H1 (cell line): ENCODE results near the gene SLC35E3. TPM values are rescaled to one million over a fixed set of nuclear protein-coding genes. Genes with fewer than 3 reads are reported as not detected.

Source experiments
- CTCF ChIA-PET: fragments of 300-600 bp; sonication (Branson Sonifier 250); formaldehyde crosslinking; loops from one replicate; lab custom pipeline; 2021; ENCODE audit not compliant: partially characterized antibody; lab: Charles Lee
- POLR2A ChIA-PET: fragments of 300-600 bp; sonication (Branson Sonifier 250); formaldehyde crosslinking; loops from one replicate; lab custom pipeline; 2021; ENCODE audit warnings: inconsistent platforms; ENCODE audit not compliant: partially characterized antibody; lab: Charles Lee
- DNase-seq, 2 experiments: peaks; one replicate each; pipeline versions ENCODE4 v3.0.0 to v3.0.0-alpha.2; 2010 to 2022; ENCODE audit warnings: low spot score in 2 of 2, low read depth in 1 of 2, mixed read lengths in 1 of 2
- FAIRE-seq: peaks from 2 replicates; lab custom pipeline; 2011; peaks lifted over from hg19 to GRCh38; lab: Jason Lieb, UNC
- H2AFZ ChIP-seq: 2 replicates; pipeline ENCODE4 v1.8.1; 2012; ENCODE audit warnings: low read length, inconsistent platforms
- H2AK5ac ChIP-seq: 2 replicates; pipeline ENCODE4 v1.6.1; 2013; ENCODE audit warnings: low read depth, low read length
- H2BK120ac ChIP-seq: replicated peaks from 2 replicates; pipeline ENCODE3; 2013; ENCODE audit warnings: low read depth, low read length, inconsistent platforms
- H2BK12ac ChIP-seq: 2 replicates; pipeline ENCODE4 v1.6.1; 2013; ENCODE audit warnings: low read depth, low read length
- H2BK15ac ChIP-seq: 2 replicates; pipeline ENCODE4 v1.6.1; 2013; ENCODE audit warnings: low read length
- H2BK20ac ChIP-seq: 2 replicates; pipeline ENCODE4 v1.6.1; 2013; ENCODE audit warnings: low read length
- H2BK5ac ChIP-seq: 2 replicates; pipeline ENCODE4 v1.6.1; 2013; ENCODE audit warnings: low read depth, low read length
- H3K14ac ChIP-seq: 2 replicates; pipeline ENCODE4 v1.6.1; 2013; ENCODE audit warnings: inconsistent platforms; ENCODE audit not compliant: insufficient read length
- H3K18ac ChIP-seq: 2 replicates; pipeline ENCODE4 v1.6.1; 2013; ENCODE audit warnings: low read length; ENCODE audit errors: extremely low read depth
- H3K23ac ChIP-seq: 2 replicates; pipeline ENCODE4 v1.6.1; 2013; ENCODE audit warnings: inconsistent platforms; ENCODE audit not compliant: insufficient read length
- H3K23me2 ChIP-seq: 2 replicates; pipeline ENCODE4 v1.6.1; 2013; ENCODE audit warnings: low read depth, low read length
- H3K27ac ChIP-seq: 2 replicates; pipeline ENCODE4 v1.6.1; 2011; ENCODE audit warnings: low read depth, low read length, inconsistent platforms
- H3K27me3 ChIP-seq, 4 experiments: replicated peaks in 1 of 4; 1 replicate in 1 of 4; 2 replicates in 3 of 4; pipeline versions ENCODE4 v1.6.1 to v1.8.1; 2011 to 2013; ENCODE audit warnings: low read length in 3 of 4, mild to moderate bottlenecking in 3 of 4, inconsistent platforms in 2 of 4, mixed read lengths in 2 of 4, moderate library complexity in 1 of 4; ENCODE audit not compliant: control insufficient read depth in 3 of 4, insufficient read depth in 3 of 4; ENCODE audit errors: extremely low read depth in 1 of 4
- H3K36me3 ChIP-seq, 4 experiments: 2 replicates each; pipeline versions ENCODE4 v1.6.1 to v1.8.1; 2011 to 2013; ENCODE audit warnings: mild to moderate bottlenecking in 4 of 4, low read length in 3 of 4, moderate library complexity in 2 of 4, control low read depth in 1 of 4, inconsistent platforms in 1 of 4; ENCODE audit not compliant: insufficient read depth in 4 of 4, control insufficient read depth in 2 of 4
- H3K4ac ChIP-seq: replicated peaks from 2 replicates; pipeline ENCODE3; 2013; ENCODE audit warnings: low read length, low read depth, mixed read lengths, inconsistent platforms; ENCODE audit not compliant: insufficient read length
- H3K4me1 ChIP-seq, 4 experiments: replicated peaks in 1 of 4; 1 replicate in 1 of 4; 2 replicates in 3 of 4; pipeline versions ENCODE4 v1.6.1 to v1.8.1; 2011 to 2013; ENCODE audit warnings: low read length in 3 of 4, inconsistent platforms in 2 of 4, mixed read lengths in 1 of 4; ENCODE audit not compliant: insufficient read depth in 4 of 4, control insufficient read depth in 3 of 4
- H3K4me2 ChIP-seq, 2 experiments: 2 replicates each; pipeline versions ENCODE4 v1.6.1 to v1.8.1; 2011 to 2013; ENCODE audit warnings: low read depth in 2 of 2, low read length in 2 of 2, control low read depth in 1 of 2, inconsistent platforms in 1 of 2, mild to moderate bottlenecking in 1 of 2; ENCODE audit not compliant: insufficient read depth in 1 of 2
- H3K4me3 ChIP-seq, 4 experiments: fragments of 200-600, 300-600 bp in 1 of 4; sonication (generic), shearing (Covaris generic), sonication (Bioruptor Twin) in 1 of 4; 2 replicates each; pipeline versions ENCODE4 v1.5.1 to v1.8.1; 2011 to 2016; ENCODE audit warnings: low read length in 4 of 4, low read depth in 3 of 4, control low read depth in 2 of 4, inconsistent platforms in 2 of 4, mild to moderate bottlenecking in 2 of 4, mixed read lengths in 1 of 4, moderate library complexity in 1 of 4; ENCODE audit not compliant: insufficient read depth in 2 of 4; ENCODE audit errors: extremely low read depth in 1 of 4
- H3K56ac ChIP-seq: replicated peaks from 2 replicates; pipeline ENCODE3; 2013; ENCODE audit warnings: low read depth, mild to moderate bottlenecking, mixed read lengths, low read length, inconsistent platforms; ENCODE audit not compliant: insufficient read length
- H3K79me1 ChIP-seq: 2 replicates; pipeline ENCODE4 v1.6.1; 2013; ENCODE audit warnings: low read depth, low read length, control low read depth
- H3K79me2 ChIP-seq, 2 experiments: 2 replicates each; pipeline versions ENCODE4 v1.6.1 to v1.8.1; 2012 to 2013; ENCODE audit warnings: low read length in 2 of 2, mild to moderate bottlenecking in 2 of 2, inconsistent platforms in 1 of 2; ENCODE audit not compliant: insufficient read depth in 2 of 2, control insufficient read depth in 1 of 2
- H3K9ac ChIP-seq, 4 experiments: replicated peaks in 1 of 4; 1 replicate in 1 of 4; 2 replicates in 3 of 4; pipeline versions ENCODE4 v1.6.1 to v1.8.1; 2011 to 2013; ENCODE audit warnings: low read depth in 3 of 4, low read length in 3 of 4, control low read depth in 2 of 4, mild to moderate bottlenecking in 2 of 4, moderate library complexity in 2 of 4, inconsistent platforms in 1 of 4; ENCODE audit errors: extremely low read depth in 1 of 4
- H3K9me3 ChIP-seq, 2 experiments: 2 replicates each; pipeline versions ENCODE4 v1.6.1 to v1.8.1; 2012 to 2013; ENCODE audit warnings: mild to moderate bottlenecking in 2 of 2, moderate library complexity in 2 of 2, control low read depth in 1 of 2, inconsistent platforms in 1 of 2, low read depth in 1 of 2, low read length in 1 of 2, mixed read lengths in 1 of 2; ENCODE audit not compliant: insufficient read depth in 2 of 2
- H4K20me1 ChIP-seq, 2 experiments: replicated peaks in 1 of 2; 2 replicates each; pipeline versions ENCODE3 to v1.8.1; 2011 to 2013; ENCODE audit warnings: inconsistent platforms in 2 of 2, low read length in 2 of 2, mild to moderate bottlenecking in 1 of 2; ENCODE audit not compliant: insufficient read depth in 2 of 2, control insufficient read depth in 1 of 2
- H4K5ac ChIP-seq: 2 replicates; pipeline ENCODE4 v1.6.1; 2013; ENCODE audit warnings: low read length, low read depth, mixed read lengths, inconsistent platforms; ENCODE audit not compliant: insufficient read length
- H4K8ac ChIP-seq: 2 replicates; pipeline ENCODE4 v1.8.0; 2013; ENCODE audit warnings: mild to moderate bottlenecking, moderate library complexity, low read length, inconsistent platforms; ENCODE audit not compliant: insufficient read depth; ENCODE audit errors: extremely low read depth
- H4K91ac ChIP-seq: replicated peaks from 2 replicates; pipeline ENCODE3; 2013; ENCODE audit warnings: low read length, mixed read lengths, inconsistent platforms; ENCODE audit not compliant: insufficient read length
- BCL11A ChIP-seq, 2 experiments: IDR thresholded peaks; one replicate each; pipeline ENCODE4 v1.6.1; 2011; ENCODE audit warnings: low read depth in 2 of 2, low read length in 2 of 2, mild to moderate bottlenecking in 2 of 2
- BRCA1 ChIP-seq: IDR thresholded peaks from 2 replicates; pipeline ENCODE4 v1.6.1; 2012; ENCODE audit warnings: low read depth, low read length, improper control_type of control experiment
- CEBPB ChIP-seq: IDR thresholded peaks from 2 replicates; pipeline ENCODE4 v1.6.1; 2012; ENCODE audit warnings: low read depth, low read length
- EZH2 ChIP-seq: fragments of 200-600 bp; sonication (generic); IDR thresholded peaks from 2 replicates; pipeline ENCODE4 v1.7.1; 2012; ENCODE audit warnings: low read depth, mild to moderate bottlenecking, moderate library complexity, low read length, inconsistent platforms; ENCODE audit not compliant: severe bottlenecking
- PHF8 ChIP-seq: fragments of 200-600 bp; sonication (generic); conservative IDR thresholded peaks from 2 replicates; pipeline ENCODE4 v1.7.1; 2012; ENCODE audit warnings: low read depth, mild to moderate bottlenecking, inconsistent platforms, low read length, moderate library complexity
- RFX5 ChIP-seq: IDR thresholded peaks from 2 replicates; pipeline ENCODE4 v1.6.1; 2011; ENCODE audit warnings: low read depth, low read length, improper control_type of control experiment, borderline replicate concordance
- SAP30 ChIP-seq: fragments of 300-600 bp; sonication (generic); IDR thresholded peaks from 2 replicates; pipeline ENCODE4 v1.7.1; 2012; ENCODE audit warnings: low read length, moderate library complexity, mild to moderate bottlenecking, inconsistent platforms; ENCODE audit not compliant: insufficient read depth, insufficient replicate concordance
- SUZ12 ChIP-seq: fragments of 200-600 bp; sonication (generic); IDR thresholded peaks from 2 replicates; pipeline ENCODE4 v1.6.1; 2012; ENCODE audit warnings: mild to moderate bottlenecking, inconsistent platforms, low read length, moderate library complexity, mixed read lengths
- WGBS, 2 experiments: shearing (Covaris generic) in 1 of 2; methylation state at CpG; one replicate each; pipeline versions ENCODE4 v1.1.6 to v1.1.7; 2013 to 2015; ENCODE audit warnings: low lambda C conversion rate in 2 of 2, mixed read lengths in 2 of 2, inconsistent platforms in 1 of 2, low coverage in 1 of 2, missing lambda C conversion rate in 1 of 2; ENCODE audit not compliant: insufficient replicate concordance in 2 of 2, insufficient coverage in 1 of 2, insufficient read length in 1 of 2; ENCODE audit errors: extremely low coverage in 1 of 2, missing lambda C conversion rate in 1 of 2; 5-methylcytosine and 5-hydroxymethylcytosine counted together
- polyA plus RNA-seq, 7 experiments: library from polyadenylated mRNA; depleted of rRNA in 3 of 7; stranded (reverse) in 5 of 7; unstranded in 2 of 7; fragments of >200 nt in 5 of 7; fragments of 200-250 nt in 2 of 7; gene quantifications; 1 replicate in 5 of 7; 2 replicates in 1 of 7; 4 replicates in 1 of 7; pipeline versions ENCODE4 v1.2.1 to v1.2.3, GENCODE V29; 2011 to 2013; ENCODE audit warnings: missing spikeins in 2 of 7, mixed read lengths in 2 of 7
- total RNA-seq: library from RNA; stranded (reverse); fragmentation: NEBNext Ultra II Directional; extraction: Animal tissue kit (Norgen Biotek cat#: 25700); gene quantifications from 2 replicates; pipeline ENCODE4 v1.2.1, GENCODE V29; 2021
- TF ChIP-seq, protein P1 (sequence below): IDR thresholded peaks from 2 replicates; pipeline ENCODE4 v1.6.1; 2012; ENCODE audit warnings: low read length, inconsistent platforms

SLC35E3 gene
- total and polyA plus RNA-seq, 2 of the 8 experiments (the other 6 are each of a cell fraction or from before 2014, with no cell fraction given) = 10.0 to 10.9 TPM

DNA sequence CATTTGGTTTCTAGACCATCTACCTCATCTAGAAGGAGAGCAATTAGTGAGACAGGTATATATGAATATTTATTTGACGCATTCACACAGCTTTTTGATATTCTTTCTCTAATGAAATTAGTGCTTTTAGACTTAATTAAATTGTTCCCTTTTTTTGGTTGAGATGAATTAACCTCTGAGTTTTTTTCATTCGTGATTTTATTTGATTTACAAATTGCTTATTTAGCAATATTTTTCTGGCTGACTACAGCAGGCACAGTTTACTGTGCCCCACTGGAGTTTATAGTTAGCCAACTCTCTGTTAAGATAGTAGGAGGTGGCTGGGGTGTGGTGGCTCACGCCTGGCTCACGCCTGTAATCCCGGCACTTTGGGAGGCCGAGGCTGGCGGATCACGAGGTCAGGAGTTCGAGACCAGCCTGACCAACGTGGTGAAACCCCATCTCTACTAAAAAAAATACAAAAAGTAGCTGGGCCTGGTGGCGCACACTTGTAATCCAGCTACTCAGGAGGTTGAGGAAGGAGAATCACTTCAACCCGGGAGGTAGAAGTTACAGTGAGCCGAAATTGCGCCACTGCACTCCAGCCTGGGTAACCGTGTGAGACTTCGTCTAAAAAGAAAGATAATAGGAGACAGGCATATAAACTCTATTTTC is 78.7 kb downstream of the SLC35E3 start:
- no peak overlapping the region for H4K91ac ChIP-seq
- no peak overlapping the region for H2BK15ac ChIP-seq
- H2BK120ac ChIP-seq = no peak overlapping the region
- H3K4me2 ChIP-seq = no peak overlapping the region
- no peaks in the 10 kb centered on the region for H3K79me1 ChIP-seq
- no peak overlapping the region for H4K5ac ChIP-seq
- ChIA-PET CTCF (no interaction called here), POLR2A (interaction anchor here (1.2 to 6.0 kb wide), 4 partner anchors 8 to 17 kb away, joined by 3 to 41 read pairs (median 10); partner anchors contain the start of gene MDM2)
- H3K4ac ChIP-seq = no peak overlapping the region
- WGBS, 2 experiments = 95% methylated on average over 16 of the region's 16 CpGs; no CpG with 5 or more reads in 1 of the 2 experiments
- no peak overlapping the region for H3K27ac ChIP-seq
- H3K56ac ChIP-seq = no peak overlapping the region
- H3K79me2 ChIP-seq = peaks cover 0 to 17% of the 10 kb centered on the region in 2 experiments; a peak in 2 of 4 replicates
- no peak for FAIRE-seq
- H3K9ac ChIP-seq = no peak overlapping the region
- no peak for DNase-seq
- no peak overlapping the region for H3K18ac ChIP-seq
- H2BK5ac ChIP-seq = no peak overlapping the region
- H3K14ac ChIP-seq = no peak overlapping the region
- no peak overlapping the region for H2BK20ac ChIP-seq
- no peaks in the 10 kb centered on the region for H3K27me3 ChIP-seq
- no peak overlapping the region for H2AK5ac ChIP-seq
- H3K9me3 ChIP-seq = no peaks in the 10 kb centered on the region
- peaks cover 13 to 96% (median 53%) of the 10 kb centered on the region in 4 experiments for H3K36me3 ChIP-seq
- no peak overlapping the region for H4K8ac ChIP-seq
- H2AFZ ChIP-seq = no peak overlapping the region
- no peak overlapping the region for H3K4me3 ChIP-seq
- H3K23me2 ChIP-seq = no peaks in the 10 kb centered on the region
- H4K20me1 ChIP-seq = peaks cover 2 to 7% of the 10 kb centered on the region in 2 experiments
- H3K23ac ChIP-seq = no peak overlapping the region
- no peaks in the 10 kb centered on the region for H3K4me1 ChIP-seq
- no peak overlapping the region for H2BK12ac ChIP-seq
- TF ChIP-seq PHF8 (no peak), SAP30 (no peak), RFX5 (no peak), CEBPB (no peak), SUZ12 (no peak), BCL11A (IDR thresholded peaks at IDR 0.05; ENCODE audit: low read depth in 2 of 2, low read length in 2 of 2) (no peak), EZH2 (no peak), BRCA1 (no peak)
- TF ChIP-seq, protein P1, sequence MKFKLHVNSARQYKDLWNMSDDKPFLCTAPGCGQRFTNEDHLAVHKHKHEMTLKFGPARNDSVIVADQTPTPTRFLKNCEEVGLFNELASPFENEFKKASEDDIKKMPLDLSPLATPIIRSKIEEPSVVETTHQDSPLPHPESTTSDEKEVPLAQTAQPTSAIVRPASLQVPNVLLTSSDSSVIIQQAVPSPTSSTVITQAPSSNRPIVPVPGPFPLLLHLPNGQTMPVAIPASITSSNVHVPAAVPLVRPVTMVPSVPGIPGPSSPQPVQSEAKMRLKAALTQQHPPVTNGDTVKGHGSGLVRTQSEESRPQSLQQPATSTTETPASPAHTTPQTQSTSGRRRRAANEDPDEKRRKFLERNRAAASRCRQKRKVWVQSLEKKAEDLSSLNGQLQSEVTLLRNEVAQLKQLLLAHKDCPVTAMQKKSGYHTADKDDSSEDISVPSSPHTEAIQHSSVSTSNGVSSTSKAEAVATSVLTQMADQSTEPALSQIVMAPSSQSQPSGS = no peak
